Measurements from ENCODE around the gene GBP2. TPM values are rescaled to one million over a fixed set of nuclear protein-coding genes. Genes with fewer than 3 reads are reported as not detected.

GBP2 gene
- total and polyA plus RNA-seq, 2 donors (not counting 3 experiments of a cell fraction or from before 2014, with no cell fraction given): 13.1 to 30.2 TPM

- no peaks in the 10 kb centered on the region for H3K4me1 ChIP-seq (ENCODE audit: control insufficient read depth, extremely low read depth, insufficient read depth, low read length)
- no peak for DNase-seq (ENCODE audit: low read depth, low spot score)
- H2AFZ ChIP-seq (ENCODE audit: low read depth, low read length): no peak overlapping the region
- no peak overlapping the region for H3K4me3 ChIP-seq (replicated peaks in 1 of 3; ENCODE audit: insufficient read depth in 1 of 3, low read depth in 1 of 3, low read length in 3 of 3)
- no peak for FAIRE-seq
- H4K20me1 ChIP-seq (replicated peaks; ENCODE audit: control insufficient read depth, extremely low read depth, insufficient read depth, low read length): no peaks in the 10 kb centered on the region
- no peaks in the 10 kb centered on the region for H3K36me3 ChIP-seq (ENCODE audit: control insufficient read depth in 2 of 2, extremely low read depth in 1 of 2, insufficient read depth in 2 of 2, low read length in 2 of 2)
- H3K79me2 ChIP-seq (ENCODE audit: control insufficient read depth, insufficient read depth, low read length): no peaks in the 10 kb centered on the region
- H3K4me2 ChIP-seq (ENCODE audit: insufficient read depth, low read length): no peak overlapping the region
- dilution Hi-C loops (cut with MboI; ENCODE audit: extremely low pct_ligation_motif_present, low sequenced_read_pairs) (no loop called here), intact Hi-C loops (cut with micrococcal nuclease) (no loop called here)
- H3K9me1 ChIP-seq (replicated peaks; ENCODE audit: control insufficient read depth, extremely low read depth, insufficient read depth, low read length): no peaks in the 10 kb centered on the region
- POLR2A ChIA-PET: no interaction called here
- H3K27ac ChIP-seq (ENCODE audit: insufficient read depth, low read depth, low read length): no peak overlapping the region
- peaks cover 0 to 2% of the 10 kb centered on the region in 2 experiments for H3K27me3 ChIP-seq (ENCODE audit: control insufficient read depth in 2 of 2, insufficient read depth in 2 of 2, low read length in 2 of 2)
- no peaks in the 10 kb centered on the region for H3K9me3 ChIP-seq (replicated peaks; ENCODE audit: control insufficient read depth, insufficient read depth, low read length)
- TF ChIP-seq, protein P1, sequence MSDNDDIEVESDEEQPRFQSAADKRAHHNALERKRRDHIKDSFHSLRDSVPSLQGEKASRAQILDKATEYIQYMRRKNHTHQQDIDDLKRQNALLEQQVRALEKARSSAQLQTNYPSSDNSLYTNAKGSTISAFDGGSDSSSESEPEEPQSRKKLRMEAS (IDR thresholded peaks at IDR 0.05; ENCODE audit: insufficient read depth, insufficient read length): no peak
- CTCF ChIA-PET: no interaction called here
- H3K9ac ChIP-seq (replicated peaks; ENCODE audit: extremely low read depth, insufficient read depth, low read length): no peak overlapping the region
- no TSS peak for BruUV-seq (replicated peaks)
Measured at GRCh38 chr1:89143484-89143883, 17.6 kb upstream of the GBP2 start.

DNA sequence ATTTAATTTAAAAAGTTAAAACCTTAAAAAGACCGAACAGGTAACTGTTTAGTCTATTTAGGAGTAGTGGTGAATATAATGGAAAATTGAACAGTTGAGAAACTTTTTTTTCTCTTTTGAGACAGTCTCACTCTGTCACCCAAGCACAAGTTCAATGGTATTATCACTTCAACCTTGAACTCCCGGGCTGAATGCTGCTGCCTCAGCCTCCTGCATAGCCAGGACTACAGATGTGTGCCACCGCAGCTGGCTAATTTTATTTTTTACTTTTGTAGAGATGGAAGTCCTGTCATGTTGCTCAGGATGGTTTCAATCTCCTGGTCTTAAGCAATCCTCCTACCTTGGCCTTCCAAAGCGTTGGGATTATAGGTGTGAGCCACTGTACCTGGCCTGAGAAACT lies 16.2 kb upstream of the GBP2 start:
- POLR2A ChIA-PET: no interaction called here
- Histone ChIP-seq H3K4me2 (ENCODE audit: insufficient read depth, low read length) (no peak overlapping the region), H3K27ac (ENCODE audit: insufficient read depth, low read depth, low read length) (no peak overlapping the region), H3K79me2 (ENCODE audit: control insufficient read depth, insufficient read depth, low read length) (no peaks in the 10 kb centered on the region), H2AFZ (ENCODE audit: low read depth, low read length) (no peak overlapping the region), H3K4me1 (ENCODE audit: control insufficient read depth, extremely low read depth, insufficient read depth, low read length) (no peaks in the 10 kb centered on the region), H3K9ac (replicated peaks; ENCODE audit: extremely low read depth, insufficient read depth, low read length) (no peak overlapping the region), H3K4me3 (replicated peaks in 1 of 3; ENCODE audit: insufficient read depth in 1 of 3, low read depth in 1 of 3, low read length in 3 of 3) (no peak overlapping the region), H3K27me3 (ENCODE audit: control insufficient read depth in 2 of 2, insufficient read depth in 2 of 2, low read length in 2 of 2) (peaks cover 0 to 2% of the 10 kb centered on the region in 2 experiments), H3K9me1 (replicated peaks; ENCODE audit: control insufficient read depth, extremely low read depth, insufficient read depth, low read length) (no peaks in the 10 kb centered on the region), H3K36me3 (ENCODE audit: control insufficient read depth in 2 of 2, extremely low read depth in 1 of 2, insufficient read depth in 2 of 2, low read length in 2 of 2) (no peaks in the 10 kb centered on the region), H3K9me3 (replicated peaks; ENCODE audit: control insufficient read depth, insufficient read depth, low read length) (no peaks in the 10 kb centered on the region), H4K20me1 (replicated peaks; ENCODE audit: control insufficient read depth, extremely low read depth, insufficient read depth, low read length) (no peaks in the 10 kb centered on the region)
- DNase-seq (ENCODE audit: low read depth, low spot score) (no peak), FAIRE-seq (no peak)
- CTCF ChIA-PET: no interaction called here
- intact Hi-C loops (cut with micrococcal nuclease): no loop called here
- dilution Hi-C loops (cut with MboI; ENCODE audit: extremely low pct_ligation_motif_present, low sequenced_read_pairs): no loop called here
- no TSS peak for BruUV-seq (replicated peaks)
- TF ChIP-seq, protein P1 (IDR thresholded peaks at IDR 0.05; ENCODE audit: insufficient read depth, insufficient read length): no peak
- no peak for TF ChIP-seq POLR2A (IDR thresholded peaks at IDR 0.05; ENCODE audit: low read depth, low read length)
- no peak for TF ChIP-seq MYC (IDR thresholded peaks at IDR 0.05; ENCODE audit: low read depth, low read length)
- no peak for TF ChIP-seq JUN (IDR thresholded peaks at IDR 0.05; ENCODE audit: borderline replicate concordance, insufficient read depth, insufficient read length, low read depth)
- TF ChIP-seq POLR2AphosphoS5 (IDR thresholded peaks at IDR 0.05; ENCODE audit: insufficient read depth, low read depth, low read length): no peak
- TF ChIP-seq, protein P2, sequence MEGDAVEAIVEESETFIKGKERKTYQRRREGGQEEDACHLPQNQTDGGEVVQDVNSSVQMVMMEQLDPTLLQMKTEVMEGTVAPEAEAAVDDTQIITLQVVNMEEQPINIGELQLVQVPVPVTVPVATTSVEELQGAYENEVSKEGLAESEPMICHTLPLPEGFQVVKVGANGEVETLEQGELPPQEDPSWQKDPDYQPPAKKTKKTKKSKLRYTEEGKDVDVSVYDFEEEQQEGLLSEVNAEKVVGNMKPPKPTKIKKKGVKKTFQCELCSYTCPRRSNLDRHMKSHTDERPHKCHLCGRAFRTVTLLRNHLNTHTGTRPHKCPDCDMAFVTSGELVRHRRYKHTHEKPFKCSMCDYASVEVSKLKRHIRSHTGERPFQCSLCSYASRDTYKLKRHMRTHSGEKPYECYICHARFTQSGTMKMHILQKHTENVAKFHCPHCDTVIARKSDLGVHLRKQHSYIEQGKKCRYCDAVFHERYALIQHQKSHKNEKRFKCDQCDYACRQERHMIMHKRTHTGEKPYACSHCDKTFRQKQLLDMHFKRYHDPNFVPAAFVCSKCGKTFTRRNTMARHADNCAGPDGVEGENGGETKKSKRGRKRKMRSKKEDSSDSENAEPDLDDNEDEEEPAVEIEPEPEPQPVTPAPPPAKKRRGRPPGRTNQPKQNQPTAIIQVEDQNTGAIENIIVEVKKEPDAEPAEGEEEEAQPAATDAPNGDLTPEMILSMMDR (IDR thresholded peaks at IDR 0.05; ENCODE audit: extremely low read depth in 1 of 2, insufficient read depth in 1 of 2, low read depth in 1 of 2, low read length in 2 of 2): no peak
- no peak for TF ChIP-seq GATA2 (IDR thresholded peaks at IDR 0.05; ENCODE audit: insufficient read depth, insufficient read length, low read depth, low read length)
- TF ChIP-seq FOS (IDR thresholded peaks at IDR 0.05; ENCODE audit: borderline replicate concordance, insufficient read depth, low read length): no peak
- no peak for TF ChIP-seq EZH2 (IDR thresholded peaks at IDR 0.05; ENCODE audit: borderline replicate concordance, low read depth, low read length, severe bottlenecking)
